GM23338 (cell line): ENCODE data around the gene CAMTA1.

Source experiments
- CREB1 ChIP-seq: fragments of 250-450 bp; sonication (Bioruptor Pico); IDR thresholded peaks from 2 replicates; pipeline ENCODE4 v1.5.0; 2020; ENCODE audit warnings: low read depth, mild to moderate bottlenecking, moderate library complexity
- EZH2 ChIP-seq: fragments of 200-600 bp; sonication (generic); IDR thresholded peaks from one replicate; pipeline ENCODE4 v1.8.0; 2017; ENCODE audit warnings: antibody characterized with exemption, mild to moderate bottlenecking, low read depth; ENCODE audit not compliant: unreplicated experiment
- EZH2phosphoT487 ChIP-seq: fragments of 200-600 bp; sonication (generic); IDR thresholded peaks from one replicate; pipeline ENCODE4 v1.8.1; 2018; ENCODE audit warnings: antibody characterized with exemption; ENCODE audit not compliant: unreplicated experiment
- JUNB ChIP-seq: IDR thresholded peaks from one replicate; pipeline ENCODE4 v1.6.1; 2016; ENCODE audit warnings: antibody characterized with exemption; ENCODE audit not compliant: unreplicated experiment
- NANOG ChIP-seq: IDR thresholded peaks from 2 replicates; pipeline ENCODE4 v1.6.1; 2016; ENCODE audit warnings: antibody characterized with exemption, borderline replicate concordance
- POLR2AphosphoS5 ChIP-seq: IDR thresholded peaks from 2 replicates; pipeline ENCODE4 v1.6.1; 2016; ENCODE audit warnings: antibody characterized with exemption, low read depth
- STAT1 ChIP-seq: IDR thresholded peaks from one replicate; pipeline ENCODE4 v1.6.1; 2016; ENCODE audit warnings: antibody characterized with exemption; ENCODE audit not compliant: unreplicated experiment
- ZNF331 ChIP-seq: fragments of 250-450 bp; sonication (Bioruptor Pico); IDR thresholded peaks from 2 replicates; pipeline ENCODE4 v1.5.0; 2020; ENCODE audit warnings: low read depth, mild to moderate bottlenecking, moderate library complexity
- TF ChIP-seq, protein P1 (sequence below): IDR thresholded peaks from one replicate; pipeline ENCODE4 v1.6.1; 2018; ENCODE audit warnings: antibody characterized with exemption; ENCODE audit not compliant: unreplicated experiment
- TF ChIP-seq, protein P2 (sequence below), 2 experiments: fragments of 200-600 bp in 1 of 2; sonication (generic) in 1 of 2; conservative IDR thresholded peaks; 2 replicates each; pipeline versions ENCODE4 v1.5.1 to v1.6.1; 2016 to 2017; ENCODE audit warnings: antibody characterized with exemption in 2 of 2, low read depth in 2 of 2, mild to moderate bottlenecking in 2 of 2, moderate library complexity in 1 of 2
- TF ChIP-seq, protein P3 (sequence below): IDR thresholded peaks from 2 replicates; pipeline ENCODE4 v1.6.1; 2016; ENCODE audit warnings: antibody characterized with exemption
- TF ChIP-seq, protein P4 (sequence below): fragments of 250-450 bp; sonication (Bioruptor Pico); IDR thresholded peaks from 2 replicates; pipeline ENCODE4 v1.5.0; 2020; ENCODE audit warnings: mild to moderate bottlenecking, moderate library complexity

DNA sequence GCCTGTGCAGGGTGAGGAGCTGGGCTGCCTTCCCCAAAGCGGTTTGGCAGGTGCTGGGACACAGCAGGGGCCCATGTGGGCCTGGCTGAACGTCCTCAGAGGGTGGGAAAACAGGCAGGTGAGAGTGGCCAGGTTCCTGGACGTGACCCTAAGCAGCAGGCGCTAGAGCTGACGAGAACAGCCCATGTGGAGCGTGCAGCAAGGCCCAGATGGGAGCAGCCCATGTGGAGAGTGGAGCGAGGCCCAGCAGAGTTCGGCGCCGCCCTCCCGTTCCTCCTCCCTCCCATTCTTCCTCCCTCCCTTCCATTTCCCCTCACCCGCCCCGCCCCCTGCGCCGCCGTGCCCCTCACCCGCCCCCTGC is 671.4 kb downstream of the CAMTA1 start:
- TF ChIP-seq, protein P1, sequence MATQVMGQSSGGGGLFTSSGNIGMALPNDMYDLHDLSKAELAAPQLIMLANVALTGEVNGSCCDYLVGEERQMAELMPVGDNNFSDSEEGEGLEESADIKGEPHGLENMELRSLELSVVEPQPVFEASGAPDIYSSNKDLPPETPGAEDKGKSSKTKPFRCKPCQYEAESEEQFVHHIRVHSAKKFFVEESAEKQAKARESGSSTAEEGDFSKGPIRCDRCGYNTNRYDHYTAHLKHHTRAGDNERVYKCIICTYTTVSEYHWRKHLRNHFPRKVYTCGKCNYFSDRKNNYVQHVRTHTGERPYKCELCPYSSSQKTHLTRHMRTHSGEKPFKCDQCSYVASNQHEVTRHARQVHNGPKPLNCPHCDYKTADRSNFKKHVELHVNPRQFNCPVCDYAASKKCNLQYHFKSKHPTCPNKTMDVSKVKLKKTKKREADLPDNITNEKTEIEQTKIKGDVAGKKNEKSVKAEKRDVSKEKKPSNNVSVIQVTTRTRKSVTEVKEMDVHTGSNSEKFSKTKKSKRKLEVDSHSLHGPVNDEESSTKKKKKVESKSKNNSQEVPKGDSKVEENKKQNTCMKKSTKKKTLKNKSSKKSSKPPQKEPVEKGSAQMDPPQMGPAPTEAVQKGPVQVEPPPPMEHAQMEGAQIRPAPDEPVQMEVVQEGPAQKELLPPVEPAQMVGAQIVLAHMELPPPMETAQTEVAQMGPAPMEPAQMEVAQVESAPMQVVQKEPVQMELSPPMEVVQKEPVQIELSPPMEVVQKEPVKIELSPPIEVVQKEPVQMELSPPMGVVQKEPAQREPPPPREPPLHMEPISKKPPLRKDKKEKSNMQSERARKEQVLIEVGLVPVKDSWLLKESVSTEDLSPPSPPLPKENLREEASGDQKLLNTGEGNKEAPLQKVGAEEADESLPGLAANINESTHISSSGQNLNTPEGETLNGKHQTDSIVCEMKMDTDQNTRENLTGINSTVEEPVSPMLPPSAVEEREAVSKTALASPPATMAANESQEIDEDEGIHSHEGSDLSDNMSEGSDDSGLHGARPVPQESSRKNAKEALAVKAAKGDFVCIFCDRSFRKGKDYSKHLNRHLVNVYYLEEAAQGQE, result no peak
- TF ChIP-seq, protein P2, sequence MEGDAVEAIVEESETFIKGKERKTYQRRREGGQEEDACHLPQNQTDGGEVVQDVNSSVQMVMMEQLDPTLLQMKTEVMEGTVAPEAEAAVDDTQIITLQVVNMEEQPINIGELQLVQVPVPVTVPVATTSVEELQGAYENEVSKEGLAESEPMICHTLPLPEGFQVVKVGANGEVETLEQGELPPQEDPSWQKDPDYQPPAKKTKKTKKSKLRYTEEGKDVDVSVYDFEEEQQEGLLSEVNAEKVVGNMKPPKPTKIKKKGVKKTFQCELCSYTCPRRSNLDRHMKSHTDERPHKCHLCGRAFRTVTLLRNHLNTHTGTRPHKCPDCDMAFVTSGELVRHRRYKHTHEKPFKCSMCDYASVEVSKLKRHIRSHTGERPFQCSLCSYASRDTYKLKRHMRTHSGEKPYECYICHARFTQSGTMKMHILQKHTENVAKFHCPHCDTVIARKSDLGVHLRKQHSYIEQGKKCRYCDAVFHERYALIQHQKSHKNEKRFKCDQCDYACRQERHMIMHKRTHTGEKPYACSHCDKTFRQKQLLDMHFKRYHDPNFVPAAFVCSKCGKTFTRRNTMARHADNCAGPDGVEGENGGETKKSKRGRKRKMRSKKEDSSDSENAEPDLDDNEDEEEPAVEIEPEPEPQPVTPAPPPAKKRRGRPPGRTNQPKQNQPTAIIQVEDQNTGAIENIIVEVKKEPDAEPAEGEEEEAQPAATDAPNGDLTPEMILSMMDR (conservative IDR thresholded peaks at IDR 0.05; ENCODE audit: low read depth in 2 of 2), result no peak
- TF ChIP-seq ZNF331 (no peak), STAT1 (no peak), POLR2AphosphoS5 (no peak), EZH2phosphoT487 (no peak), EZH2 (no peak), CREB1 (no peak), JUNB (no peak), NANOG (no peak)
- TF ChIP-seq, protein P3, sequence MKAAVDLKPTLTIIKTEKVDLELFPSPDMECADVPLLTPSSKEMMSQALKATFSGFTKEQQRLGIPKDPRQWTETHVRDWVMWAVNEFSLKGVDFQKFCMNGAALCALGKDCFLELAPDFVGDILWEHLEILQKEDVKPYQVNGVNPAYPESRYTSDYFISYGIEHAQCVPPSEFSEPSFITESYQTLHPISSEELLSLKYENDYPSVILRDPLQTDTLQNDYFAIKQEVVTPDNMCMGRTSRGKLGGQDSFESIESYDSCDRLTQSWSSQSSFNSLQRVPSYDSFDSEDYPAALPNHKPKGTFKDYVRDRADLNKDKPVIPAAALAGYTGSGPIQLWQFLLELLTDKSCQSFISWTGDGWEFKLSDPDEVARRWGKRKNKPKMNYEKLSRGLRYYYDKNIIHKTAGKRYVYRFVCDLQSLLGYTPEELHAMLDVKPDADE, result no peak
- TF ChIP-seq, protein P4, sequence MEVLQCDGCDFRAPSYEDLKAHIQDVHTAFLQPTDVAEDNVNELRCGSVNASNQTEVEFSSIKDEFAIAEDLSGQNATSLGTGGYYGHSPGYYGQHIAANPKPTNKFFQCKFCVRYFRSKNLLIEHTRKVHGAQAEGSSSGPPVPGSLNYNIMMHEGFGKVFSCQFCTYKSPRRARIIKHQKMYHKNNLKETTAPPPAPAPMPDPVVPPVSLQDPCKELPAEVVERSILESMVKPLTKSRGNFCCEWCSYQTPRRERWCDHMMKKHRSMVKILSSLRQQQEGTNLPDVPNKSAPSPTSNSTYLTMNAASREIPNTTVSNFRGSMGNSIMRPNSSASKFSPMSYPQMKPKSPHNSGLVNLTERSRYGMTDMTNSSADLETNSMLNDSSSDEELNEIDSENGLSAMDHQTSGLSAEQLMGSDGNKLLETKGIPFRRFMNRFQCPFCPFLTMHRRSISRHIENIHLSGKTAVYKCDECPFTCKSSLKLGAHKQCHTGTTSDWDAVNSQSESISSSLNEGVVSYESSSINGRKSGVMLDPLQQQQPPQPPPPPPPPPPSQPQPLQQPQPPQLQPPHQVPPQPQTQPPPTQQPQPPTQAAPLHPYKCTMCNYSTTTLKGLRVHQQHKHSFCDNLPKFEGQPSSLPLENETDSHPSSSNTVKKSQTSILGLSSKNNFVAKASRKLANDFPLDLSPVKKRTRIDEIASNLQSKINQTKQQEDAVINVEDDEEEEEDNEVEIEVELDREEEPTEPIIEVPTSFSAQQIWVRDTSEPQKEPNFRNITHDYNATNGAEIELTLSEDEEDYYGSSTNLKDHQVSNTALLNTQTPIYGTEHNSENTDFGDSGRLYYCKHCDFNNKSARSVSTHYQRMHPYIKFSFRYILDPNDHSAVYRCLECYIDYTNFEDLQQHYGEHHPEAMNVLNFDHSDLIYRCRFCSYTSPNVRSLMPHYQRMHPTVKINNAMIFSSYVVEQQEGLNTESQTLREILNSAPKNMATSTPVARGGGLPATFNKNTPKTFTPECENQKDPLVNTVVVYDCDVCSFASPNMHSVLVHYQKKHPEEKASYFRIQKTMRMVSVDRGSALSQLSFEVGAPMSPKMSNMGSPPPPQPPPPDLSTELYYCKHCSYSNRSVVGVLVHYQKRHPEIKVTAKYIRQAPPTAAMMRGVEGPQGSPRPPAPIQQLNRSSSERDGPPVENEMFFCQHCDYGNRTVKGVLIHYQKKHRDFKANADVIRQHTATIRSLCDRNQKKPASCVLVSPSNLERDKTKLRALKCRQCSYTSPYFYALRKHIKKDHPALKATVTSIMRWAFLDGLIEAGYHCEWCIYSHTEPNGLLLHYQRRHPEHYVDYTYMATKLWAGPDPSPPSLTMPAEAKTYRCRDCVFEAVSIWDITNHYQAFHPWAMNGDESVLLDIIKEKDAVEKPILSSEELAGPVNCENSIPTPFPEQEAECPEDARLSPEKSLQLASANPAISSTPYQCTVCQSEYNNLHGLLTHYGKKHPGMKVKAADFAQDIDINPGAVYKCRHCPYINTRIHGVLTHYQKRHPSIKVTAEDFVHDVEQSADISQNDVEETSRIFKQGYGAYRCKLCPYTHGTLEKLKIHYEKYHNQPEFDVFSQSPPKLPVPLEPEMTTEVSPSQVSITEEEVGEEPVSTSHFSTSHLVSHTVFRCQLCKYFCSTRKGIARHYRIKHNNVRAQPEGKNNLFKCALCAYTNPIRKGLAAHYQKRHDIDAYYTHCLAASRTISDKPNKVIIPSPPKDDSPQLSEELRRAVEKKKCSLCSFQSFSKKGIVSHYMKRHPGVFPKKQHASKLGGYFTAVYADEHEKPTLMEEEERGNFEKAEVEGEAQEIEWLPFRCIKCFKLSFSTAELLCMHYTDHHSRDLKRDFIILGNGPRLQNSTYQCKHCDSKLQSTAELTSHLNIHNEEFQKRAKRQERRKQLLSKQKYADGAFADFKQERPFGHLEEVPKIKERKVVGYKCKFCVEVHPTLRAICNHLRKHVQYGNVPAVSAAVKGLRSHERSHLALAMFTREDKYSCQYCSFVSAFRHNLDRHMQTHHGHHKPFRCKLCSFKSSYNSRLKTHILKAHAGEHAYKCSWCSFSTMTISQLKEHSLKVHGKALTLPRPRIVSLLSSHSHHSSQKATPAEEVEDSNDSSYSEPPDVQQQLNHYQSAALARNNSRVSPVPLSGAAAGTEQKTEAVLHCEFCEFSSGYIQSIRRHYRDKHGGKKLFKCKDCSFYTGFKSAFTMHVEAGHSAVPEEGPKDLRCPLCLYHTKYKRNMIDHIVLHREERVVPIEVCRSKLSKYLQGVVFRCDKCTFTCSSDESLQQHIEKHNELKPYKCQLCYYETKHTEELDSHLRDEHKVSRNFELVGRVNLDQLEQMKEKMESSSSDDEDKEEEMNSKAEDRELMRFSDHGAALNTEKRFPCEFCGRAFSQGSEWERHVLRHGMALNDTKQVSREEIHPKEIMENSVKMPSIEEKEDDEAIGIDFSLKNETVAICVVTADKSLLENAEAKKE, result no peak
